Measurements from ENCODE around the gene ADAMTS4.

ADAMTS4 gene

GRCh38 chr1:161196521-161197451 lies 2.1 kb downstream of the ADAMTS4 start:
- DNase-seq (ENCODE audit: low read depth in 3 of 3, low spot score in 1 of 3), result no peak

- DNase-seq (ENCODE audit: low read depth in 3 of 3, low spot score in 1 of 3), result no peak
Observed at GRCh38 chr1:161196111-161196510, 2.7 kb downstream of the ADAMTS4 start.

GRCh38 chr1:161195171-161195570 lies 3.7 kb downstream of the ADAMTS4 start:
- DNase-seq (ENCODE audit: low read depth in 3 of 3, low spot score in 1 of 3), result no peak

- DNase-seq (ENCODE audit: low read depth in 3 of 3, low spot score in 1 of 3), result no peak
Observed at GRCh38 chr1:161193561-161194235, 5.2 kb downstream of the ADAMTS4 start.

- peak; percentile 35 to 44 (median 38) for DNase-seq (ENCODE audit: low read depth in 3 of 3, low spot score in 1 of 3)
Observed at GRCh38 chr1:161192476-161193465, 6.1 kb downstream of the ADAMTS4 start.

GRCh38 chr1:161191971-161192370 lies 6.9 kb downstream of the ADAMTS4 start:
- no peak for DNase-seq (ENCODE audit: low read depth in 3 of 3, low spot score in 1 of 3)

GRCh38 chr1:161190962-161191521 lies 7.8 kb downstream of the ADAMTS4 start:
- no peak for DNase-seq (ENCODE audit: low read depth in 3 of 3, low spot score in 1 of 3)

GRCh38 chr1:161189036-161189435 lies 9.8 kb downstream of the ADAMTS4 start:
- no peak for DNase-seq (ENCODE audit: low read depth in 3 of 3, low spot score in 1 of 3)

GRCh38 chr1:161188381-161188780 lies 10.5 kb downstream of the ADAMTS4 start:
- no peak for DNase-seq (ENCODE audit: low read depth in 3 of 3, low spot score in 1 of 3)

GRCh38 chr1:161187311-161187710 lies 11.5 kb downstream of the ADAMTS4 start:
- DNase-seq (ENCODE audit: low read depth in 3 of 3, low spot score in 1 of 3), result no peak

- no peak for DNase-seq (ENCODE audit: low read depth in 3 of 3, low spot score in 1 of 3)
Observed at GRCh38 chr1:161185732-161186311, 13.0 kb downstream of the ADAMTS4 start.

- DNase-seq (ENCODE audit: low read depth in 3 of 3, low spot score in 1 of 3), result peak in 2 of 3 donors; percentile 42 to 54
Observed at GRCh38 chr1:161185282-161185682, 13.6 kb downstream of the ADAMTS4 start.

GRCh38 chr1:161182214-161182613 lies 16.6 kb downstream of the ADAMTS4 start:
- DNase-seq (ENCODE audit: low read depth in 3 of 3, low spot score in 1 of 3), result peak; percentile 30 to 46 (median 32)

- no peak for DNase-seq (ENCODE audit: low read depth in 3 of 3, low spot score in 1 of 3)
Observed at GRCh38 chr1:161180639-161181038, 18.2 kb downstream of the ADAMTS4 start.

- no peak for DNase-seq (ENCODE audit: low read depth in 3 of 3, low spot score in 1 of 3)
Observed at GRCh38 chr1:161179698-161180097, 19.2 kb downstream of the ADAMTS4 start.

GRCh38 chr1:161177936-161178244 lies 21.0 kb downstream of the ADAMTS4 start:
- DNase-seq (ENCODE audit: low read depth in 3 of 3, low spot score in 1 of 3), result no peak

GRCh38 chr1:161177112-161177935 lies 21.5 kb downstream of the ADAMTS4 start, which contains the start of gene B4GALT3:
B4GALT3 (minus strand) TSS chr1:161177507; CDS start chr1:161176060, 1,447 bp downstream.
- DNase-seq (ENCODE audit: low read depth in 3 of 3, low spot score in 1 of 3), result peak; percentile 73 to 100 (median 91)

- no peak for DNase-seq (ENCODE audit: low read depth in 3 of 3, low spot score in 1 of 3)
Observed at GRCh38 chr1:161176468-161177111, 22.3 kb downstream of the ADAMTS4 start.

Measured in stimulated activated CD4-positive, alpha-beta T cell treated with anti-CD3 and anti-CD28 coated beads, TNF-alpha, amount 100 ng/mL, for 1 hour (primary cell).